HG03159 (cell line): ENCODE data around the gene TCF3.

Experiments
- ATAC-seq: cut with Tn5 transposase; IDR thresholded peaks from one replicate; pipeline ENCODE4 v1.9.1; 2021; ENCODE audit warnings: mild to moderate bottlenecking, moderate library complexity; ENCODE audit not compliant: unreplicated experiment

Gene TCF3

DNA sequence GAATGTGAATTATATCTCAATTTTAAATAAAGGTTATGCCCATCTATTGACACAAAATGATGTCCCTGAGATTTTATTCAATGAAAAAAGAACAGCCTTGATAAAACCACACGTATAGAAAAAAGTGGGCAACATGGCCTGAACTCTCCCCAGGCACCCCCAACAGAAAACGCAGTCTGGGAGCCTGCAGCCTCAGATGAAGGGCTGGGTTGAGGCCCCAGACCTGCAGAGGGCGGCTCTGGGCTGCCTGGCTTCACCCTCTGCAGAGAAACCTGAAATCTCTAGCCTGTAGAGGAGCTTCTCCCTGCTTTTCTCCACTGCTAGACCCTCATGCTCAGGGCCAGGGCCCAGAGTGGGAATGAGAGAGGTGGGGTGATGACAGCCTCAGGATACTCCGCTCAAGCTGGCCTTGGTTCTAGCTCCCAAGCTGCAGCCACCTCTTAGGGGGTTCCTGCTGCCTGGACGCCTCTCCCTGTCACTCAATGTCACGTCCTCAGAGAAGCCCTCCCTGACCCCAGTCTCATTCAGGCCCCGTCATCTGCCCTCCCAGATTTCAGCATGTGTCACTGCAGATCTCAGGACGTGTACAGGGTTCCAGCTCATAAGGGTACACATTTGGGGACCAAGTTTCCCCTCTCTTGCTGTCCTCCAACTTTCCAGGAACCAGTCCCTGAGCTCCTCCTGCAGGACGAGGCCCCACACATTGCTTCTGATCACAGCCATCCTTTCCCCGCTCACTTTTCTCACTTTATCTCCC, 61.6 kb downstream of the TCF3 start:
- ATAC-seq, result no peak

DNA sequence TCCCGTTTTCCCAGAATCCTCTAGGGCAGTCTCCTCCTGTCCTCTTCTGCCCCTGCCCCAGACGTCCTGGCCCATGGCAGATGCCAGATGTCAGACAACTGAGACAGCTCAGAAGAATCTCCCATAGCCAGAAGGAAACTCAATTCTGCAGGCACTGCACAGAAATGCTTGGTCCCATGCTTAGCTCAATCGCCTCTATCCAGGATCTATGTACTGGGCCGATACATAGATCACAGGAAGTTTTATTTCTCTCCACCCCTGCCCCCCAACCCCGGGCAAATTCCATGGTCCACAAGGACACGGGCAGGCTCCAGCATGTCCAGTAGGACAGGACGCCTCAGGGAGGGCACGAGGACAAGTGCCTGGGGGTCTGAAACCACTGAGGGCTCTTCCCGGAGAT, 64.5 kb downstream of the TCF3 start:
- ATAC-seq, result no peak

DNA sequence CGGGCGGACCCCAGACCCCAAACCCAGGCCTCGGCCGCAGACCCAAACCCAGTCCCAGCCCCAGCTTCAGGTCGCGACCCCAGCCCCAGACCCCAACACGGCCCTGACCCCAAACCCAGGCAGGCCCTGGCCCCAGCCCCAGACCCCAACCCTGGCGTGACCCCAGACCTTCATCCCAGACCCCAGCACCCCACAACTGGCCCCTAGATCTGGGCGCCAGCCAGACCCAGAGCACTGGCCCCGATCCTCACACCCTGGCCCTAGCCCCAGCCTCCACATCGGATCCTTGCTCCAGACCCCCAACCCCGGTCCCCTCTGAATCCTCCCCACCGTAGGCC, 67.2 kb downstream of the TCF3 start:
- ATAC-seq, result no peak

DNA sequence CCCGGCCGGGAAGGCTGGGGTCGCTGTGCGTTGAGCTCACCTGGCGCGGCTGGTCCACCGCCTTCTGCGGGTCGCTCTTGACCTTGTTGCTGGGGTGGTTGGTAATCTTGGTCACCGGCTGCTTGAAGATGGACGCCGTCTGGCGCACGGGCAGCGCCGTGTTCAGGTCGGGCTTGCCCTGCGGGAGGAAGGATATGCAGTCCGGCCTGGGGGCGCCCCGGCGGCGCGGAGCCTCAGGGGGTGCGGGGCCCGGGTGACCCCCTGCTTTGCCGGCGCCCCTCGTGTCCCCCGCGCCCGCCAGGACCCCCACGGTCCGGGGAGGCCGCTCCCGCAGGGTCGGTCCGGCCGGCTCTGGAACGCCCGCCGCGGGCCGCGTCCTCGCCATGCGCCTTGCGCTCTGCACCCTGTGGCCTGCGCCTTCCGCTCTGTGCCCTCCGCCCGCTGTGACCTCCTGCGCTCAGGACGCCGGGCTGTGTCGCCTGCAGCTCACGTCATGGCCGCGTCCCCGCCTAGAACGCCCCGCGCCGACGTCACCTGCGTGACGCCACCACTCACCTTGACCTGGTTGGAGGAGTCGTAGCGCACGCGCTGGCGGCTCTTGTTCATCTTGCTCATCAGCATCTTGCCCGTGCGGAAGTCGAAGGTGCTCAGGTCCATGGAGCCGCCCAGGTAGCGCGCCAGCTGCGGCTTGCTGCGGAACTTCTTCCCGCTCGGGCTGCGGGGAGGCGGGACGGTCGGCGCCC, 67.7 kb downstream of the TCF3 start:
- no peak for ATAC-seq

DNA sequence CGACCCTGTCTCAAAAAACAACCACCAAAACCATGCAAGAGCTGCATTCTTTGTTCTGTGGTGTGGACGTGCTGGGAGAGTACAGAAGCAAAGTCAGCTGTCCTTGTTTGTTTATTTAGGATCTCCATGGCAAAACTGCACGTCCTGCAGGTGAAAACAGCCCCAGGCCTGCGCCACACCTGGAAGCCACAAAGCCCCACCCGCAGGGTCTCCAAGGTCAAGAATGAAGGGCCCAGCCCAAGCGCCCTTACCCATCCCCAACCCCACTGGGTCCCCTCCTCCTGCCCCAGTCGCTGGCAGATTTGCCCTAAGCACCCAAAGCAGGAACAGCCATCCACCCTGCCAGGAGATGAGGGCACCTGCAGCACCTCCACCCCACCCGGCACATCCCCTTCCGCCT, 70.2 kb downstream of the TCF3 start:
- ATAC-seq, result no peak

DNA sequence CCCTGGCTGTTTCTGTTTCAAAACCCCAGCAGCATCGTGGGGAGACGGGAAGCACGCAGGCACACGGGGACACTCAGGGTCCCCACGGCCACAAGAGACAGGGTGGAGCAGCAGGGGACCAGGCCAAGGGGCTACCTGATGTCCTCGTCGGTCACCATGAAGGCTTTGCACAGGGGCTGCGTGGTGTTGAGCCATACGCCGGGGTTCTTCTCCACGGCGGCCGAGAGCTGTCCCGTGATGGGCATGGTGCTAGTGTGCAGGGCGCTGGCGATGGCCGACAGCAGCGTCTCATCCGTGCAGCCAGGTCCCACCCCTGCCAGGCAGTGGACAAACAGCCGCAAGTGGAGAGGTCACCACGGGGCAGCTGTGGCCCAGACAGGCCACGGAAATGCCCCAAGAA, 71.5 kb downstream of the TCF3 start:
- ATAC-seq, result no peak

DNA sequence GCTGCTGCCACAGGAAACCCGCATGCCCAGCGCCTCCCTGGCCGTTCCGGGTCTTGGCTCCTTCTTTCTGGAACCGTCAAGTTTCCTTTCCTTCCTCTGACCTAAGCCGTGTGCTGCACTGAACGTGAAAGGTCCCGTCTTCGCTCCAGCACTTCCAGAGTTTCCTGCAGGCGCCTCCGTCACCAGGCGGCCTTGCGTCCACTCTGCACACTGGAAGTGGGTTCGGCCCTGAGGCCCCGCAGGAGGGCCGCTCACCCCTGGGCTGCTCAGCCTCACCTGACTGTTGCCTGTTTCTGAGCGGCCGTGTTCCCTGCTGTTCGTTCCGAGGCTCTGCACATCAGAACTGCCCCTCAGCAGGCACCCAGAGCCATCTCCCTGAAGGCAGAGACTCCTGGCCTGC, 72.0 kb downstream of the TCF3 start:
- no peak for ATAC-seq

DNA sequence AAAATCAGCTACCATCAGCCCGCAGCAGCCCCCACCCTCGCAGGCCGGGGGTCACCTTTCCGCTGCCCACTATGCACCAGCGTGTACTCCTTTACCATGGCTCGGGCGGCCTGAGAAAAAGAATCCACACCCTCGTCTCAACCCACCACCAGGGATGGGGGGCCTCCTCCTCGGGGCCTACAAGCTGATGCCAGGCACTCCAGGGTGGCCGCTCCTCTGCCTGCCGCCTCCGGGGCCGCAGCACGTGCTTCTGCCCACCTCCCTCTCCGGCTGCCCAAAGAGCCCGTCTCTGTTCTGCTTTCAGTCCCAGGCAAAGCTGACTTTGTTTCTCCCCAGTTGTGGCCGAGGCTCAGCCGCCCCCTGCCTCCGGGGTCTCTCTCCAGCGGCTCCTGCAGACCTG, 73.2 kb downstream of the TCF3 start:
- no peak for ATAC-seq

DNA sequence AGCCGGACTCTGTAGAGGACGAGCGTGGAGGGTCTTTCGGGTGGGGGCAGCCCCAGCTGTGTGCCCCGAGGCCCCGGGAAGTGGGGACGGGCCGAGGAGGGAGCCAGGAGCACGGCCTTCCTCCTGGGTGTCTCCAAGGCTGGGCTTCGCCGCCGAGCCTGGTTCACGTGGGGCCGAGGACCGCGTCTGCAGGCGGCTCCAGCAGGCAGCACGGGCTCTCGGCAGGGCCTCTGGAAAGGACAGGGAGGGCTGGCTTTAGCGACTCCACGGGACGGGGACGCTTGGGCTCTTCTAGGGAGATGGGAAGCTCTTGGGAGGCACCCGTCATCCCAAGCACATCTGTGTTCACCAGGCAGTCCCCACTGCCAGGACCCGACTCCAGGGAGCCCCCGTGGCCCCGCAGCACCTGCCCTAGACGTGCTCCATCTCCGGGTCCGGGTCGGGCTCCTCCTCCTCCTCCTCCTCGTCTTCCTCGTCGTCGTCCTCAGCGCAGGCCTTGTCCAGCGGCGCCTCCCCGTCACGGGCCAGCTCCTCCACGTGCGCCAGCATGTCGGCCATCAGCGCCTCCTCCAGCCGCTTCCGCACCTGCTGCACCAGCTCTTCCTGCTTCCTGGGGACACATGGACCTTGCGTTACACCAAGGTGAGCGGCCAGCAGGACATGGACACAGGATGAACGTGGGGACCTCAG, 74.3 kb downstream of the TCF3 start:
- ATAC-seq, result no peak

DNA sequence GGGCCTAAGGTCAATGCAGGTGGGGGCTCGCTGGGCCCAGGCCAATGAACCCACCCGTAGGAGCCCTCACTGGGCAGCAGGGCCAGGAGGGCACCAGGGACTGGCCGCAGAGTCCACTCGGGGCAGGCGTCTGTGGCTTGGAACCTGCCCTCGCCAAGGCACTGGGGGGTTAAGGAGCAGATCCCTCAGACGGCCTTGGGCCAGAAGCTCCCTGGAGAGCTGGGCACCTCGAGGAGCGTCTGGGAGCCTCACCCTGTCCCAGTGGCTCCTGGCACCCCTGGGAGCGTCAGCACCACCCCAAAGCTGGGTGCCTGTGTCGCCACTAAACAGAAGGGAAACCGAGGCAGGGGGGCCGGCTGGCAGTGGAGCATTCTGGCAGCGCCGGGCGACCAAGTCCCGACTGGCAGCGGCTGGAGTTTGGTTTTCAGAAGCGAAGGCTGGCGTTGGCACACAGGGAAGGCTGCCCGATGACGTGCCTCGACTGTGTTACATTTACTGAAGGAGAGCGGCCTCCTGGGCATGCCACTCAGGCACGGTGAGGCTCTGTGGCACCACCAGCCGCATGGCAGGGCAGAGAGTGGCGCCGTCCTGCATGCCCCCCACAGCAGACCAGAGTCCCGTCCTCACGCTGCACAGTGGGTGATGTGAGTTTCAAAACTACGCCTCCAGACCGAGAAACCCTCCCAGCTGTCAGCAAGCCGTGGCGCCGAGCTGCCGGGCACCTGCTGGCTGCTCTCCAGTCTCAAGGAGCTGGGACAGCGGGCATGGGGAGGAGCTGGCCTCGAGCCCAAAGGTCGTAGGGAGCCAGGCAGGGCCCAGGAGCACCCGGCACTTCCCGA, 75.1 kb downstream of the TCF3 start:
- ATAC-seq, result no peak

DNA sequence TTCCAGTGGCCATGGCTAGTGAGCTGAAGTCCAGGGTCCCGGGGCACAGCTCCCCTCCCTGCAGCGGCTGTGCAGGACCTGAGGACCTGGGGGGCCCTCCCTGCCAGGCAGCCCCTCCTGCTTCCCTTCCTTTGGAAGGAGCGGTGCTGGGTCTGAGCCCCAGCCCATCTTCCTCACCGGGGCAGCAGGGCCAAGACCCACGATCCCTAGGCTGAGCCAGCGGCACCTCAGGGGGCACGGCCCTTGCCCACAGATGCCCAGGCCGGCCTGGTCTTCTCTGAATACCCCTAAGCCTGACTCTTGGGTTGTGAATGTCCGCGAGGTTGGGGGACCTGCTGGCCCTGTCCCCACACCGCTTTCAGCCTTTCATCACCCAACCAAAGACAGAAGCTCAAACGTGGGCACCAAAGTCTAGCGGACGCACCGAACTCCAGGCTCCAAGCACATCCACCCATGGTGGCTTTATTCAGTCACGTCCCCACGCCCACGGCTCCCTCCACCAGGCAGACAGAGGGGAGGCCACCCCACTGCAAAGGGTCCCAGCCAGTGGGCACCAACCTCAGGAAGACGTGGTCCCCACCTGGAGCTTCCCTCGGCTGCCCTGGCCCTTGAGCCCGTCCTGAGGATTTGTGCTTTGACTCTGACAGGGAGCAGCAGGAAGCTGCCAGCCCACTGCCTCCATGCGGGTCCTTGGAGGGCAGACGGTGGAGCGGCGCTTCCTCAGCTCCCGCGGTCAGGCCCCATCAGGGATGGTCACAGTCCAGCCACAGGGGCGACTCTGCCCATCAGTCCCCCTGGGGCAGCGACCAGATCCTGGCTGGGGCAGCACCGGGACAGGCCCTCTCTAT, 75.9 kb downstream of the TCF3 start:
- no peak for ATAC-seq

DNA sequence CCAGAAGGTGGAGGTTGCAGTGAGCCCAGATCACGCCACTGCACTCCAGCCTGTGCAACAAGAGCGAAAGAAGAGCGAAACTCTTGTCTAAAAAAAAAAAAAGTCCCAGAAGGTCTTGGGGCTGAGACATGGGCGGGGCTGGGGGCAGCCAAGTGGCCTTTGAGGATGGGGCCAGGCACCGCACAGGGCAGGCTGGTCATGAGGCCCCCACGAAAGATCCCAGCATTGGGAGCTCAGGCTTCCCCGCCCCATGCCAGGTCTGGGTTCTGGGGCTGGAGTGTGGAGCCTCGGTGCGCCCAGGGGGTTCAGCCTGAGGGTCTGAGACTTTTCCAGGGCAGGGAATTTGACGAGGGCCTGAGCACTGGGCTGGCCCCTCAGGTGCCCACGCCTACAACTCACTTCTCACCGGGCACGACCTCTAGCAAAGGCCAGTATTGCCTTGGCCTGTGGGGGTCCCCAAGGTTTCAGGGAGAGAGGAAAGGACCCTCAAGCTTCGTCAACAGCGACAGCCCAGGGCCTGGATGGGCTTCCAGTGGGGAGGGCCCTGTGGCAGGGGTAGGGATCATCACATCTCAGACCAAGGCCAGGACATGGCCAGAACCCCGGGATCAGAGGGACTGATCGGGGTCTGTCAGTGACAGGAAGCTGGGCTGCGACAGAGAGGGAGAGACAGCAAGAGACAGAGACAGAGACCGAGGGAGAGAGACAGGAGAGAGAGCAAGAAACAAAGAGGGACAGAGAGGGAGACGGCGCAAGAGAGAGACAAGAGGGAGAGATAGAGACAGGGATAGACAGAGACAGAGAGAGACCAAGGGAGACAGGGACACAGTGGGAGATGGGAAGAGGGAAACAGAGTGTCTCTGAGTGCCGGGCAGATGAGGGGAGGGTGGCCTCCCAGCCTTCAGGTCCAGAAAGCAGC, 76.8 kb downstream of the TCF3 start:
- ATAC-seq, result no peak

DNA sequence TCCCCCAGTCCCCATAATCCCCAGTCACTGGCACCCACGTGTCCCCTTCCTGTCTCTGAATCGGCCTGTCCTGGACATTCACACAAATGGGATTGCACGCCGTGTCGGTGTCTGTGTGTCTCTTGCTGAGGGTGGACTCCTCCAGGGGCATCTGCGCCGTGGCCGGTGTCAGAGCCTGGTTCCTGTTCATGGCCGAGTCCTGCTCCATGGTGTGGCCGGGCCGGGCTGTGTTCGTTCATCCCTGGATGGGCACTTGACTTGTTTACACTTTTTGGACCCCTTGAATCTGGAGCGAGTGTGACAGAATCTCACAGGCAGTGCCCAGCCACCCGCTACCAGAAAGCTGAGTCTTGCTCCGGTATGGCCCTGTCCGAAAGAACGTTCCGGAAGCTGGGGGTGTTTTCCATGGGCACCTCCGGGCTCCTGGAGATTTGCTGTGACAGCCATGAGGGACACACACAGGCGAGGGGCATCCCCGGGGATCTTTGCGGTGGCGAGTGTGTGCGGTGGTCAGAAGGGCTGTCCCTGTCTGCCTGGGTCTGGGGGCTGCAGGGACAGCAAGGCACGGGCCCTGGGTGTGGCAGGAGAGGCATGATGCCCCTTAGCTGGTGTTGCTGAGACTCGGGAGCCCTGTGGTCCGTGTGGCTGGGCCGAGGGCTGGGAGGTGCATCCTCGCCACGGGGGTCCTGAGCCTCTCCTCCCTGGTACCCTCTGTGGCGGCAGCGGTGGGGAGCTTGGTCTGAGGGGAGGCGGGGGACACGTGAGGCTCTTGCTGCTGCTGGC, 77.9 kb downstream of the TCF3 start:
- no peak for ATAC-seq

DNA sequence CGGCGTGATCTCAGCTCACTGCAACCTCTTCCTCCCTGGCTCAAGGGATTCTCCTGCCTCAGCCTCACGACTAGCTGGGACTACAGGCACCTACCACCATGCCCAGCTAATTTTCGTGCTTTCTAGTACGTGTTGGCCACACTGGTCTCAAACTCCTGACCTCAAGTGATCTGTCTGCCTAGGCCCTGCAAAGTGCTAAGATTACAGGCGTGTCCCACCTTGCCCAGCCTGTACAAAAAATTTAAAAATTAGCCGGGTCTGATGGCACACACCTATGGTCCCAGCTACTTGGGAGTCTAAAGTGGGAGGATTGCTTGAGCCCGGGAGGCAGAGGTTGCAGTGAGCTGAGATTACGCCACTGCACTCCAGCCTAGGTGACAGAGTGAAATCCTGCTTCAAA, 79.6 kb downstream of the TCF3 start:
- no peak for ATAC-seq

DNA sequence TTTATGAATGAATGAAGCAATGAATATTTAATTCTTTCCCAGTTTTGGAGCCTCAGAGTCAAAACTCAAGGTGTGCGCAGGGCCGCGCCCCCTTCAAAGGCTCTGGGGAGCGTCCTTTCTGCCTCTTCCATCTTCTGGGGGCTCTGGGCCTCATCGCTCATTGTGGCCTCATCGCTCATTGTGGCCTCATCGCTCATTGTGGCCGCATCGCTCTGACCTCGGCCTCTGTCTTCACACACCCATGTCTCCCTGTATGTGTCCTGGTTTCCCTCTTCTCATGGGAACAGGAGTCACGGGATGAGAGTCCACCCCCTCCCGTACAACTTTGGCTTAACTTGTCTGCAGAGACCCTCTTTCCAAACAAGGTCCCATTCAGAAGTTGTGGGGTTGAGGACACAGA, 81.1 kb downstream of the TCF3 start:
- ATAC-seq, result no peak

DNA sequence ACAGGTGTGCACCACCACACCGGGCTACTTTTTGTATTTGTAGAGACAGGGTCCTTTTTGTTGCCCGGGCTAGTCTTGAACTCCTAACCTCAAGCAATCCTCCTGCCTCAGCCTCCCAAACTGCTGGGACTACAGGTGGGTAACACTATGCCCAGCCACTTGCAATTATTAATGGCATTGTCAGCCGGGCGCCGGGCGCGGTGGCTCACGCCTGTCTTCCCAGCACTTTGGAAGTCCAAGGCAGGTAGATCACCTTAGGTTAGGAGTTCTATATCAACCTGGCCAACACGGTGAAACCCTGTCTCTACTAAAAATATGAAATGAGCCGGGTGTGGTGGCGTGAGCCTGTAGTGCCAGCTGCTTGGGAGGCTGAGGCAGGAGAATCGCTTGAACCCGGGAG, 81.6 kb downstream of the TCF3 start:
- no peak for ATAC-seq

DNA sequence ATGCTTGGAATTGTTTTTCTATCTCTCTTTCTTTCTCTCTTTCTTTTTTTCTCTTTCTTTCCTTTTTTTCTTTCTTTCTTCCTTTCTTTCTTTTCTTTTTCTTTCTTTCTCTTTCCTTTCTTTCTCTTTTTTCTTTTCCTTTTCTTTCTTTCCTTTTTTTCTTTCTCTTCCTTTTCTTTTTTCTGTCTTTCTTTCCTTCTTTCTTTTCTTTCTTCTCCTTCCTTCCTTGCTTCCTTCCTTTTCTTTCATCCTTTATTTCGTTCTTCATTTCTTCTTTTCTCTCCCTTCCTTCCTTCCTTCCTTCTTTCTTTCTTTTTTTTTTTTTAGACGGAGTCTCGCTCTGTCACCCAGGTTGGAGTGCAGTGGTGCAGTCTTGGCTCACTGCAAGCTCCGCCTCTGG, 82.4 kb downstream of the TCF3 start:
- no peak for ATAC-seq

DNA sequence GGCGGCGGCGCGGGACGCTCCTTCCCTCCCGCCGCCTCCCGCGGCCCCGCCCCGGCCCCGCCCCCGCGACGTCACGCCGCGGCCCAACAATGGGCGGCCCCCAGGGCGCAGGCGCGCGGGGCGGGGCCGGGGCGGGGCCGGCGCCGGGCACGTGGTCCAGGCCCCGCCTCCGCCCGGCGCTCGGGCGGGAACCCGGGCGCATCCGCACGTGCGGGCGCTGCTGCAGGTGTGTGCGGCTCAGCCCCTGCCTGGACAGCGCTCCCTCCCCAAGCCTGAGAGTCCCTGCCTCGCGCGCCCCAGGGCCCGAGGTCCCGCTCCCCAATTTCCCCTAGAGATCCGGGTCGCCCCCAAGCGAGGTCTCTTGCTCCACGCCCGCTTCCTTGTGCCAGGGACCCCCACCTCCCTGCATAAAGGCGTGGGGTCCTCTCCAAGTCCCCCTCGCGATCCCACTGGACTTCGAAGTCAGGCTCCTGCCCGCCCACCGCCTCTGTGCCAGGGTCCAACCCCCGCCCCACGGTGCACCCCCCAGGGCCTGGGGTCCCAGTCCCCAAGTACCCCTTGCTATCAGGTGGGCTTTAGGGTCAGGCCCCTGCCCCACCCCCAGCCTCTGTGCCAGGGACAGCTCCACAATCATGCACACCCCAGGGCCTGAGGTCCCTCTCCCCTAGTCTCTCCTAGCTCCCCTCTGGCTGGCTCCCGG, 83.9 kb downstream of the TCF3 start, which contains the start of gene MEX3D:
TSS of gene MEX3D (minus strand) at position 6 of the 700 bp plus-strand sequence. CDS start 267 bp downstream, outside the sequence.
- ATAC-seq, result peak; percentile 66
